Measurements from ENCODE around the gene STAT4. TPM values are rescaled to one million over a fixed set of nuclear protein-coding genes. Genes with fewer than 3 reads are reported as not detected.

The STAT4 gene
- total RNA-seq, 1 donor from 2014 or later = 1.6 TPM

DNA sequence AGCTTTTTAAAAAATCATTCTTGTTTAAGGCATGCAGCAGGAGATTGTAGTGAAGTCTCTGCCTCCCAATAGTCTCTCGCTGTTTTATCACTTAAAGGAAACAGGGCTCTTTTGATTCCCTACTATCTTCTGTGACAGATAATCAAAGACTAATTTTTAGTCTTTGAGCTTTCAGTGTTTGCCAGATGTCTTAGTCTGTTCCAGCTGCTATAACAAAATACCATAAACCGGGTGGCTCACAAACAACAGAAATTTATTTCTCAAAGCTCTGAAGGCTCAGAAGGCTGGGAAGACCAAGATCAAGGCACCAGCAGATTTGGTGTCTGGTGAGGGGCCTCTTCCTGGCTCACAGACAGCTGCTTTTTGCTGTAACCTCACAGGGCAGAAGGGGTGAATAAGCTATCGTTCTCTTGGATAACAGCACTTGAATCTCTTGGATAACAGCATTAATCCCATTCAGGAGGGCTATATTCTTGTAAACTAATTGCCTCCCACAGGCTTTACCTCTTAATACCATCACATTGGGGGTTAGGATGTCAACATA lies 37.8 kb upstream of the STAT4 start:
- H3K27ac Mint-ChIP-seq (ENCODE audit: unreplicated experiment) = no peak overlapping the region
- no peaks in the 10 kb centered on the region for H3K4me1 ChIP-seq (ENCODE audit: insufficient read depth, low read length)
- no peaks in the 10 kb centered on the region for H4K20me1 ChIP-seq (ENCODE audit: insufficient read depth, low read length)
- TF ChIP-seq EZH2 (IDR thresholded peaks at IDR 0.05; ENCODE audit: insufficient read depth, low read length) (no peak), CTCF (IDR thresholded peaks at IDR 0.05; ENCODE audit: insufficient read depth, low read depth, low read length) (no peak)
- no peaks in the 10 kb centered on the region for H3K79me2 ChIP-seq (ENCODE audit: insufficient read depth, low read length)
- H3K4me3 Mint-ChIP-seq (ENCODE audit: unreplicated experiment) = no peak overlapping the region
- no peak overlapping the region for H2AFZ ChIP-seq (ENCODE audit: low read depth, low read length)
- no peaks in the 10 kb centered on the region for H3K36me3 Mint-ChIP-seq (ENCODE audit: low read depth, unreplicated experiment)
- H3K4me1 Mint-ChIP-seq (ENCODE audit: low read depth, unreplicated experiment) = peaks cover under 1% of the 10 kb centered on the region
- no peak overlapping the region for H3K4me3 ChIP-seq (ENCODE audit: insufficient read depth, low read depth, low read length)
- no peaks in the 10 kb centered on the region for H3K9me3 ChIP-seq (ENCODE audit: insufficient read depth, low read depth, low read length)
- no peak overlapping the region for H3K4me2 ChIP-seq (ENCODE audit: low read length)
- H3K27ac ChIP-seq (ENCODE audit: low read depth, low read length) = no peak overlapping the region
- H3K9ac ChIP-seq (ENCODE audit: low read length) = no peak overlapping the region
- H3K27me3 ChIP-seq (ENCODE audit: insufficient read depth, low read length) = no peaks in the 10 kb centered on the region
- DNase-seq (ENCODE audit: low read depth) = no peak
- no peaks in the 10 kb centered on the region for H3K36me3 ChIP-seq (ENCODE audit: insufficient read depth, low read length)
- H3K9me3 Mint-ChIP-seq (ENCODE audit: unreplicated experiment) = peaks cover 2% of the 10 kb centered on the region
- no peaks in the 10 kb centered on the region for H3K27me3 Mint-ChIP-seq (ENCODE audit: low read depth, unreplicated experiment)
- FAIRE-seq = no peak

GRCh38 chr2:191187105-191187829 lies 36.5 kb upstream of the STAT4 start:
- no peak overlapping the region for H3K9ac ChIP-seq (ENCODE audit: low read length)
- no peaks in the 10 kb centered on the region for H3K27me3 ChIP-seq (ENCODE audit: insufficient read depth, low read length)
- no peaks in the 10 kb centered on the region for H3K79me2 ChIP-seq (ENCODE audit: insufficient read depth, low read length)
- no peaks in the 10 kb centered on the region for H4K20me1 ChIP-seq (ENCODE audit: insufficient read depth, low read length)
- Mint-ChIP-seq H3K4me3 (ENCODE audit: unreplicated experiment) (no peak overlapping the region), H3K27ac (ENCODE audit: unreplicated experiment) (no peak overlapping the region), H3K4me1 (ENCODE audit: low read depth, unreplicated experiment) (peaks cover 3% of the 10 kb centered on the region), H3K9me3 (ENCODE audit: unreplicated experiment) (peaks cover 2% of the 10 kb centered on the region), H3K27me3 (ENCODE audit: low read depth, unreplicated experiment) (peaks cover 4% of the 10 kb centered on the region), H3K36me3 (ENCODE audit: low read depth, unreplicated experiment) (no peaks in the 10 kb centered on the region)
- FAIRE-seq (no peak), DNase-seq (ENCODE audit: low read depth) (peak; percentile 48)
- no peak overlapping the region for H2AFZ ChIP-seq (ENCODE audit: low read depth, low read length)
- no peak overlapping the region for H3K4me2 ChIP-seq (ENCODE audit: low read length)
- no peaks in the 10 kb centered on the region for H3K4me1 ChIP-seq (ENCODE audit: insufficient read depth, low read length)
- H3K27ac ChIP-seq (ENCODE audit: low read depth, low read length) = no peak overlapping the region
- no peaks in the 10 kb centered on the region for H3K9me3 ChIP-seq (ENCODE audit: insufficient read depth, low read depth, low read length)
- H3K36me3 ChIP-seq (ENCODE audit: insufficient read depth, low read length) = no peaks in the 10 kb centered on the region
- TF ChIP-seq CTCF (IDR thresholded peaks at IDR 0.05; ENCODE audit: insufficient read depth, low read depth, low read length) (no peak), EZH2 (IDR thresholded peaks at IDR 0.05; ENCODE audit: insufficient read depth, low read length) (no peak)
- no peak overlapping the region for H3K4me3 ChIP-seq (ENCODE audit: insufficient read depth, low read depth, low read length)

DNA sequence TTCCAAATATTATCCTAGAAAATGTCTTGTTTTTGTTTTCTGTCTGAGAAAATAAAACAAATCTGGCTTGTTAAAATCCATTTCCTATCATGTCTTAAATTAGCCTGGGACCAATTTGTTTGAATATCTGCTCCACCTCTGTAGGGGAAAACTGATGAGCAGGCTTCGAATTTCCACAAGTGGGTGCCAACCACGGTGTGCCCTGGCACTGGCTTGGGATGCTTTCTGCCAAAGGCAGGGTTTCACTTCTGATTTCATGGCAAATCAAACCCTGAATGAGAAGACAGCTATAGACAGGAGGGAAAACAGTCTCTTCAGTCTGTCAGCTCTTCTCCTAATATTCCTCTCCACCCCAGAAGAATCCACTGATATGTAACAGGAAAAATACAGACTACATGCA lies 33.7 kb upstream of the STAT4 start:
- no peaks in the 10 kb centered on the region for H3K27me3 ChIP-seq (ENCODE audit: insufficient read depth, low read length)
- no peak for TF ChIP-seq EZH2 (IDR thresholded peaks at IDR 0.05; ENCODE audit: insufficient read depth, low read length)
- H3K9me3 ChIP-seq (ENCODE audit: insufficient read depth, low read depth, low read length) = no peaks in the 10 kb centered on the region
- no peaks in the 10 kb centered on the region for H3K4me1 ChIP-seq (ENCODE audit: insufficient read depth, low read length)
- no peaks in the 10 kb centered on the region for H3K9me3 Mint-ChIP-seq (ENCODE audit: unreplicated experiment)
- no peaks in the 10 kb centered on the region for H3K36me3 ChIP-seq (ENCODE audit: insufficient read depth, low read length)
- H3K27ac ChIP-seq (ENCODE audit: low read depth, low read length) = no peak overlapping the region
- no peaks in the 10 kb centered on the region for H4K20me1 ChIP-seq (ENCODE audit: insufficient read depth, low read length)
- H3K4me2 ChIP-seq (ENCODE audit: low read length) = no peak overlapping the region
- H3K27ac Mint-ChIP-seq (ENCODE audit: unreplicated experiment) = no peak overlapping the region
- H3K27me3 Mint-ChIP-seq (ENCODE audit: low read depth, unreplicated experiment) = peaks cover 4% of the 10 kb centered on the region
- H3K4me3 Mint-ChIP-seq (ENCODE audit: unreplicated experiment) = no peak overlapping the region
- no peak overlapping the region for H3K4me3 ChIP-seq (ENCODE audit: insufficient read depth, low read depth, low read length)
- FAIRE-seq (no peak), DNase-seq (ENCODE audit: low read depth) (no peak)
- no peak overlapping the region for H3K9ac ChIP-seq (ENCODE audit: low read length)
- H2AFZ ChIP-seq (ENCODE audit: low read depth, low read length) = no peak overlapping the region
- no peaks in the 10 kb centered on the region for H3K79me2 ChIP-seq (ENCODE audit: insufficient read depth, low read length)
- peaks cover 3% of the 10 kb centered on the region for H3K4me1 Mint-ChIP-seq (ENCODE audit: low read depth, unreplicated experiment)
- no peaks in the 10 kb centered on the region for H3K36me3 Mint-ChIP-seq (ENCODE audit: low read depth, unreplicated experiment)
